ENCODE measurements around the gene PRMT6.
"Not testable (repeated sequence)": the region's sequence is repeated elsewhere in the genome, so short reads cannot be mapped to it uniquely, and the experiment has no call there.

PRMT6 gene

GRCh38 chr1:107056426-107057196 lies at the start of gene PRMT6:
Gene PRMT6, plus strand, starts transcription at chr1:107056674. Its CDS starts 42 bp downstream, at chr1:107056716.
- DNase-seq: peak; percentile 72

GRCh38 chr1:107009281-107009680 lies 47.2 kb upstream of the PRMT6 start:
- DNase-seq: no peak

GRCh38 chr1:107010582-107010981 lies 45.9 kb upstream of the PRMT6 start:
- no peak for DNase-seq

GRCh38 chr1:107016376-107016978 lies 40.0 kb upstream of the PRMT6 start:
- DNase-seq: no peak

- DNase-seq: no peak
These were observed 38.0 kb upstream of the PRMT6 start for GRCh38 chr1:107018445-107018844.

- no peak for DNase-seq
These were observed 37.3 kb upstream of the PRMT6 start for GRCh38 chr1:107019166-107019565.

- DNase-seq: not testable (repeated sequence)
These were observed 17.6 kb upstream of the PRMT6 start for GRCh38 chr1:107038874-107039273.

GRCh38 chr1:107044310-107045220 lies 11.9 kb upstream of the PRMT6 start:
- not testable (repeated sequence) for DNase-seq

GRCh38 chr1:107047602-107048001 lies 8.9 kb upstream of the PRMT6 start:
- DNase-seq: no peak

- DNase-seq: no peak
These were observed 8.2 kb upstream of the PRMT6 start for GRCh38 chr1:107048241-107048640.

- no peak for DNase-seq
These were observed 5.2 kb upstream of the PRMT6 start for GRCh38 chr1:107051266-107051665.

- DNase-seq: not testable (repeated sequence)
These were observed 502 bp upstream of the PRMT6 start for GRCh38 chr1:107055919-107056425.

GRCh38 chr1:107057197-107058133 lies 991 bp downstream of the PRMT6 start:
- peak; percentile 54 for DNase-seq

- DNase-seq: no peak
These were observed 2.0 kb downstream of the PRMT6 start for GRCh38 chr1:107058245-107059032.

GRCh38 chr1:107061886-107062285 lies 5.4 kb downstream of the PRMT6 start:
- DNase-seq: no peak

- DNase-seq: no peak
These were observed 17.0 kb downstream of the PRMT6 start for GRCh38 chr1:107073493-107073892.

GRCh38 chr1:107076841-107077240 lies 20.4 kb downstream of the PRMT6 start:
- DNase-seq: no peak

- no peak for DNase-seq
These were observed 22.8 kb downstream of the PRMT6 start for GRCh38 chr1:107079249-107079648.

GRCh38 chr1:107081102-107081501 lies 24.6 kb downstream of the PRMT6 start:
- DNase-seq: no peak

GRCh38 chr1:107091418-107091817 lies 34.9 kb downstream of the PRMT6 start:
- DNase-seq: no peak

GRCh38 chr1:107093395-107093794 lies 36.9 kb downstream of the PRMT6 start:
- not testable (repeated sequence) for DNase-seq

Data from activated CD4-positive, CD25-positive, alpha-beta regulatory T cell treated with anti-CD3 and anti-CD28 coated beads, Interleukin-2, amount 50 U/mL, for 72 hours (primary cell).